Stimulated activated CD4-positive, alpha-beta T cell treated with anti-CD3 and anti-CD28 coated beads, TNF-alpha, amount 100 ng/mL, for 24 hours (primary cell): ENCODE measurements around the gene CAGE1.
"Not testable (repeated sequence)": the region's sequence is repeated elsewhere in the genome, so short reads cannot be mapped to it uniquely, and the experiment has no call there.

Source experiments
- DNase-seq, 3 experiments: peaks; one replicate each; pipeline ENCODE4 v3.0.0-alpha.2; 2020; ENCODE audit warnings: low read depth in 3 of 3

Gene CAGE1

DNA sequence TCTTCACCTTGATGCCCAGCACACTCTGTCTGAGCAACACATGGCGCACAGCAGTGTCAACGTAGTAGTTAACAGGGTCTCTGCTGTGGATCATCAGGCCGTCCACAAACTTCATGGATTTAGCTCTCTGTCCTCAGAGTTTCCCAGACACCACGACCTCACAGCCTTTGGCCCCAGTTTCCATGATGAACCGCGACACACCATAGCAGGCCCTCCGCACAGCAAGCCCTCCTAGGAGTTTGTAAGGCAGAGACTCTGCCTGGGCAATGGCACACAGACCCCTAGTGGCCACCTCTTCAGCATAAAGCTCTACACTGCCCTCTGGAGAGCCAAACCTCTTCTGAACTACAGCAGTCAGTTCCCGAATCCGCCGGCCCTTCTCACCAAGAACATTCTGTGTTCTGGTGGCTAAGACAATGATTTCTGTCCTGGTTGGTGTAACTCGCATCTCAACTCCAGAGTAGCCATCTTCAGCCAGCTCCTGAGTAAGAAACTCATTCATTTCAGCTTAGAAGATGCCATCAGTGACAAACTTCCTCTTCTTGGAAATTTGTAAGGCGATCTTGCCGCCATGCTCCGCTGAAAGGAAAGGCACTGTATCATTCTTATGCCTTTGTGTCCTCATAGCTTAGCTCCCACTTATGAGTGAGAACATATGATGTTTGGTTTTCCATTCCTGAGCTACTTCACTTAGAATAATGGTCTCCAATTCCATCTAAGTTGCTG is 50.4 kb downstream of the CAGE1 start:
- not testable (repeated sequence) for DNase-seq

DNA sequence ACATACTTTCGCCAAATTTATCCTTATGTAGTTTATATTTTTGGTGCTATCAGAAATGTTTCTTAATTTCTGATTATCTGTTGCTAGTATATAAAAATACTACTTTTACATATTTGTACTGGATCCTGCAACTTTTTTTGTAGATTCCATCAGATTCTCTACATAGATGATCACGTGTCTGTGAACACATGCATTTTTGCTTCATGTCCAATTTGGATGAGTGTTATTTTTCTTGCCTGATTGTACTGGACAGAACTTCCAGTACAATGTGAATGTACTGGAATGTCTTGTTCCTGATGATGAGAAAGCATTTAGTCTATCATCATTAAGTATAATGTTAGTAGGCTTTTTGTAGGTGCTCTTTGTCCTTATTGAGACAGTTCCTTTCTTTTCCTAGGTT is 51.5 kb downstream of the CAGE1 start:
- DNase-seq = no peak

DNA sequence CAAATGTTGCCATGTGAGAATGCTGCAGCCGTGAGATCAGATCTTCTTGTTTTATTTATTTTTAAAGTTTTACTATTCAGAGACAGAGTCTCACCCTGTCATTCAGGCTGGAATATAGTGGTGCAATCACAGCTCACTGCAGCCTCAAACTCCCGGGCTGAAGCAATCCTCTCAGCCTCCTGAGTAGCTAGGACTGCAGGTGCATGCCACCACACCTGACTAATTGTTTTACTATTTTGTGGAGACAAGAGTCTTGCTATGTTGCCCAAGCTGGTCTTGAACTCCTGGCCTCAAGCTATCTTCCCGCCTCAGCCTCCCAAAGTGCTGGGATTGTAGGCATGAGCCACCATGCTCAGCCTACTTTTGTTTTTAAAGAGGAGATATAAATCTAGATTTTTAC is 54.0 kb downstream of the CAGE1 start:
- no peak for DNase-seq

DNA sequence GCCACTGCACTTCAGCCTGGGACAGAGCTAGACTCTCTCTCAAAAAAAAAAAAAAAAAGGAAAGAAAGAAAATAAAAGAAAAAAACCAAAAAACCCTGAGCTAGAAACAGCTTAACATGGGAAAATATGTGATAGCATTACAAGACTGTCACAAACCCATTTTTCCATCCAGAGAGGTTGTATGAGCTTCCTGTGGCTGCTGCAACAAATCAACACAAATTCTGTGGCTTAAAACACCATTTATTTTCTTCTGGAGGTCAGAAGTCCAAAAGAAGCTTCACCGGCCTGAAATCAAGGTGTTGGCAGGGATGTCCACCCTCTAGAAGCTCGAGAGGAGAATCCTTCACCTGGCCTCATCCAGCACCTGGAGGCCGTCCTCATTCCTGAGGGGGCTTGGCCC is 54.9 kb downstream of the CAGE1 start:
- no peak for DNase-seq

DNA sequence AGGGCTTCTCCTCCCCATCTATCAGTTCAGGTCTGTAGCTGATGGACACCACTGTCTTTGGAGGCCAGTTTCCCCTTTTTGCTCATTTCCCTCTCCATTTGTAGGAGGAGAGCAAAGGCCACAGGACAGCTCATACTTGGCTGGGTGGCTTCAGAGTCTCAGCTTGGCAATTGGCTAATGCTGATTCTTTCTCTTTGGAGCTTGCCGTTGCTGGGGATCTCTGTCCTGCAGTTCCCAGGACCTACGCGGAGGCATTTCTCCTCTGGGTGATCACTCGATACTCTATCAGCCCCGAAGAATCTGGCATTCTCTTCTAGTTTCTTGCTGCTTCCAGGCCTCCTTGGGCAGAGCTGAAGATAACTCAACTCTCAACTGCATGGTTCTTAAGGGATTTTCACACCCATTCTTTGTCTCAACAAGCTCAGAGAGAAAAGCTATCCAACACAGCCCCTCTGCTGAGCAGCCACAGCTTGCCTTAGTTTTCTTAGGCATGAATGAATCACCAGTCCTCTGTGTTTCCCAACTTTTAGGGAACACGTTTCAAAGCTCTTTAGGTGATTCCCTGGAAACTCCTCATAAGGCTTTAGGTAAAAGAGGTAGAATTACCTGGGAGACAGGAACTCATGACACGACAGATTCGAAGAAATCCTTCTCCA is 57.3 kb downstream of the CAGE1 start:
- no peak for DNase-seq

DNA sequence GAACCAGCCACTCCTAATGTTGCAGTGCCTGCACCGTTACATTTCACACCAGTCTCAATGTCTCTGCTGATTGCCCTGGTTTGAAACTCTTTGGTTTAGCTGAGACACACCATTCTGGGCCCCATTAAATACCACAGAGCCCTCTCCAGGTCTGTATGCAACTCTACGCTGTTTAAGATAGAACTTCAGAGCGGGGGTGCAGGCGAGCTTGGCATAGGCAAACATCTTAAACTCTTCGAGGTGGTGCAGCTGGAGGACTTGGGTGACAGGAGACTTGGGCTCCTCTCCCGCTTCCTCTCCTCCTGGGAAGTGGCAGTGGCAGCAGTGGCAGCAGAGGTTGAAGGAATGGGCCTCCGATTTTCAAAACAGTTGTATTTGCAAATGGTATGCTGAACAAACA is 58.1 kb downstream of the CAGE1 start:
- DNase-seq = no peak

DNA sequence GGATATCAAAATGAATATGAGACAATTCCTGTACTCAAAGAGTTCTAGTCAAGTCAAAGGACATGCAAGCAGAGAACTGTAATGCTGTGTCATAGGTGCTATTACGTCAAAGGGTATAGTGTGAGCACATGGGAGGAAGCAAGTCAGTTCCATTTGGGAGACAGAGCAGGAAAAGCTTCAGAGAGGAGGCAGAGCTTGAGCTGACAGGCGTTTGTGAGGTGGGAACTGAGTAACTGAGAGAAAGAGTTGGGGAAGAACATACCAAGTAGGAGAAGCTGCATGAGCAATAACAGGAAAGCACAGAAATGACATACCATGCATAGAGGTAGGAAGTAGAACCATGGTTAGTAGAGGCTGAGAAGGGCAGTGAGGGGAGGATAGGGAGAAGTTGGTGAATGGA is 61.3 kb downstream of the CAGE1 start:
- DNase-seq = no peak

DNA sequence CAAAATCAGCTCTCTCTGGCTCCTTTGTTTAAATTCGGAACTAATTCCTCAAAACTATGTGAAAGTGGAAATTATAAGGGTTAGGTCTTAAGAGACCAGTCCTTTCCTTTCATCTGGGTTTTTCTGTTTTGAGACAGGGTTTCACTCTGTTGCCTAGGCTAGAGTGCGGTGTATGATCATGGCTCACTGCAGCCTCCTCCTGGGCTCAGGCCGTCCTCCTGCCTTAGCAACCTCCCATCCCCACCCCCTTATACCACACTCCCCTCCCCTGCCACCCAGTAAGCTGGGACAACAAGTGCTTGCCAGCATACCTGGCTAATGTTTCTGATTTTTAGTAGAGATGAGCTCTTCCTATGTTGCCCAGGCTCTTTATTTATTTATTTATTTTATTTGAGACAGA is 63.8 kb downstream of the CAGE1 start:
- no peak for DNase-seq

DNA sequence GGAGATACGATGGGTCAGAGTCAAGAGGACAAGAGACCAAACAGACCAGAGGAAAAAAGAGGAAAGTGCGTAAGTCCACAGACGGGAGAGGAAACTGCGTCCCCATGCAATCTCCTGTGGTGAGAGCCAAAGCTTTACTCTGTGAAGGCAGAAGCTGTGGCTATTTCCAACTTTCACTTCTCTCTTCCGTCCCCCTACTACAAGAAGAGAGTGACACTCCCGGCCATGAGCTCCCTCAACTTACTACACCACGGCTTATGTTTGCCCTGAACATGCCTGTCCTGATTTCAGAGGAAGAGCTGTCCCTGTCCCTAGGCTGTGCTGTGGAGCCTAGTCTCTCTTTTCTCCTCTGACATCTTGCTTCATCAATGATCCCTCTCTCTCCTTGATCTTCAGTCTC is 65.0 kb downstream of the CAGE1 start:
- DNase-seq = no peak

DNA sequence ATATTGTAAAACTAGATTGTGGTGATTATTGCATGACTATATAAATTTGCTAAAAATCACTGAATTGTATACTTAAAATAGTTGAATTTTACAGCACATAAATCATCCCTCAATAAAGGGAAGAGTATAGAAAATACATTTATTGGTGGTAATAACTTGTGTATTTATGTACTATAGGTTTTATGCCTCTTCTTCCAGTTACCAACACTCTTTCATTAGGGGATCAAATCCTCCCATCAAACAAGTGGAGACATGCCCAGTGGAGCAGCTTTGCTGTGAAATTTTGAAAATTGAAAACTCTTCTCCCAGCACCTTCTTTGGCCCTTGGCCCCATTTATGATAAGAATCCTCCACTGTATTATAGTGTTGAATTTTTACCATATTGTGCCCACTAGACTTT is 66.5 kb downstream of the CAGE1 start:
- DNase-seq = no peak

DNA sequence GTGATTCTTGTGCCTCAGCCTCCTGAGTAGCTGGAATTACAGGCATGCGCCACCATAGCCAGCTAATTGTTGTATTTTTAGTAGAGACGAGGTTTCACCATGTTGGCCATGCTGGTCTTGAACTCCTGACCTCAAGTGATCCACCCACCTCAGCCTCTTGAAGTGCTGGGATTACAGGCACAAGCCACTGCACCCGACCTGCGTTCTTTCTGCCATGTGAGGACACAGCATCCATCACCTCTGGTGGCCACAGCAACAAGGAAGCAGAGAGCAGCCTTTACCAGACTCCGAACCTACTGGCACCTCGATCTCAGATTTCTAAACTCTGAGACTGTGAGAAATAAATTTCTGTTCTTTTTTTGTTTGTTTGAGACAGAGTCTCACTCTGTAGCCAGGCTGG is 67.7 kb downstream of the CAGE1 start:
- DNase-seq = not testable (repeated sequence)

DNA sequence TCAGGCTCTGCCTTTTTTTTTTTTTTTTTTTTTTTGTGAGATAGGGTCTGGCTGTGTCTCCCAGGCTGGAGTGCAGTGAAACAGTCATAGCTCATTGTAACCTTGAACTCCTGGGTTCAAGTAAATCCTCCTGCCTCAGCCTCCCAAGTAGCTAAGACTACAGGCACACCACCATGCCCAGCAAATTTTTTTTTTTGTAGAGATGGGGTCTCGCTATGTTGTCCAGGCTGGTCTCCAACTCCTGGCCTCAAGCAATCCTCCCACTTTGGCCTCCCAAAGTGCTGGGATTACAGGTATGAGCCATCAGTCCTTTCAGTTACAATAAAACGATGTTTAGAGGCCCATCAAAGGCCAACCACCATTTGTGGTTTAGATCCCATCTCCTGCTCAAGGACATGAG is 70.1 kb downstream of the CAGE1 start:
- DNase-seq = not testable (repeated sequence)

DNA sequence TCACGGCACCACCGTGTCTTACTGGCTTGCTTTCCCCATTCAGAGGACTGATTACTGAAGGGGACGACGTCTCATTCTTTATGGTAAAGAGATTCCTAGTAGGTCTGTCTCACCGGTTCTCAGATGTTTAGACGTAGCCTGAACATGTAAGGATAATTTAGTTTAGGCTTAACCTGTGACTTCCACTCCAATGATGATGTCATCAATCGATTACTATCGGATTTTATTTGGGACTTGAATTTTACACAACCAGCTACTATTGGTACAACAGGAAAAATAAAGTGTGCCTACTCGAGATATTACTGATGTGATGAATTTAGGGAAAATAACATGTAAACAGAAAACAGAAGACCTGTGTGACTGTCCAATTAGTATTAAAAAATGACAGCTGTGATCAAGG is 72.0 kb downstream of the CAGE1 start:
- no peak for DNase-seq

DNA sequence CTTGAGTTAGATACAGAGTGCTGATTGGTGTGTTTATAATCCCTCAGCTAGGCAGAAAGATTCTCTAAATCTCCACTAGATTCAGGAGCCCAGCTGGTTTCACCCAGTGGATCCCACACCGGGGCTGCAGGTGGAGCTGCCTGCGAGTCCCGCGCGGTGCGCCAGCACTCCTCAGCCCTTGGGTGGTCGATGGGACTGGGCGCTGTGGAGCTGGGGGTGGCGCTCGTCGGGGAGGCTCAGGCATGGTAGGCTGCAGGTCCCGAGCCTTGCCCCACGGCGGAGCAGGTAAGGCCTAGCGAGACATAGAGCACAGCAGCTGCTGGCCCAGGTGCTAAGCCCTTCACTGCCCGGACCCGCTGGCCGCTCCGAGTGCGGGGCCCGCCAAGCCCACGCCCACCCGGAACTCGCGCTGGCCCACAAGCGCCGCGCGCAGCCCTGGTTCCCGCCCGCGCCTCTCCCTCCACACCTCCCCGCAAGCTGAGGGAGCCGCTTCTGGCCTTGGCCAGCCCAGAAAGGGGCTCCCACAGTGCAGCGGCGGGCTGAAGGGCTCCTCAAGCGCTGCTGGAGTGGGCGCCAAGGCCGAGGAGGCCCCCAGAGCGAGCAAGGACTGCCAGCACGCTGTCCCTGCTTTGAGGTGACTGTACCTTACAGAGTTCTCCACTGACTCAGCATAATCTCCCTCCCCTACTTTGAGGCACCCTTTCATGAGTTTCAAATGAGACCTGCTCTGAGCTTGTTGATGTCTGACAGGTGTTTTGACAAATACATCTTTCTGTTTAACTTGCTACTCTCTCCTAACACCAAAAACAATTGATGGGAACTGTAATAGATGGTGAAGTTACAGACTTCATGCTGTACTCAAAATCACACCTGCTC is 72.6 kb downstream of the CAGE1 start:
- no peak for DNase-seq

DNA sequence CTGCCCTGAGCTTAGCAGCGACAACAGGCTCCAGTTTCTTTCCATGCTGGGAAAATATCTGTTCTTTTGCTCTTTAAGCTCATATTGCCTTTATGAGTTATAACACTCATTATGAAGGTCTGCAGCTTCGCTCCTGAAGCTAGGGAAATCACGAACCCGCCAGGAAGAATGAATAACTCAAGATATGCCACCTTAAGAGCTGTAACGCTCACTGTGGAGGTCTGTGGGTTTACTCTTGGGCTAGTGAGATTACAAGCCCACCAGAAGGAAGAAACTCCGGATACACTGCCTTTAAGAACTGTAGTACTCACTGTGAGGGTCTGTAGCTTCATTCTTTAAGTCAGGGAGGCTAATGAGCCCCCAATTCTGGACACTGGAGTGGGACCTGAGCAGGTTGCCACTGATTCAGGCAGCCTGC is 73.6 kb downstream of the CAGE1 start:
- DNase-seq = no peak

DNA sequence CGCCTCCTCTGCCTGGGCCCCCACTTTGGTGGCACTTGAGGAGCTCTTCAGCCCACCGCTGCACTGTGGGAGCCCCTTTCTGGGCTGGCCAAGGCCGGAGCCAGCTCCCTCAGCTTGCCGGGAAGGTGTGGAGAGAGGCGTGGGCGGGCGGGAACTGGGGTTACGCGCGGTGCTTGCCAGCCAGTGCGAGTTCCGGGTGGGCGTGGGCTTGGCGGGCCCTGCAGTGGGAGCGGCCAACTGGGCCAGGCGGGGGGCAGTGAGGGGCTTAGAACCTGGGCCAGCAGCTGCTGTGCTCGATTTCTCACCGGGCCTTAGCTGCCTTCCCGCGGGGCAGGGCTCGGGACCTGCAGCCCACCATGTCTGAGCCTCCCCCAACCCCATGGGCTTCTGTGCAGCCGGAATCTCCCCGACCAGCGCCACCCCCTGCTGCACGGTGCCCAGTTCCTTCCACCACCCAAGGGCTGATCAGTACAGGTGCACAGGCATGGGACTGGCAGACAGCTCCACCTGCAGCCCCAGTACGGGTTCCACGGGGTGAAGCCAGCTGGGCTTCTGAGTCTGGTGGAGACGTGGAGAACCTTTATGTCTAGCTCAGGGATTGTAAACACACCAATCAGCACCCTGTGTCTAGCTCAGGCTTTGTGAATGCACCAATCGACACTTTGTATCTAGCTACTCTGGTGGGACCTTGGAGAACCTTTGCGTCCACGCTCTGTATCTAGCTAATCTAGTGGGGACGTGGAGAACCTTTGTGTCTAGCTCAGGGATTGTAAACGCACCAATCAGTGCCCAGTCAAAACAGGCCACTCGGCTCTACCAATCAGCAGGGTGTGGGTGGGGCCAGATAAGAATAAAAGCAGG is 74.2 kb downstream of the CAGE1 start:
- not testable (repeated sequence) for DNase-seq

DNA sequence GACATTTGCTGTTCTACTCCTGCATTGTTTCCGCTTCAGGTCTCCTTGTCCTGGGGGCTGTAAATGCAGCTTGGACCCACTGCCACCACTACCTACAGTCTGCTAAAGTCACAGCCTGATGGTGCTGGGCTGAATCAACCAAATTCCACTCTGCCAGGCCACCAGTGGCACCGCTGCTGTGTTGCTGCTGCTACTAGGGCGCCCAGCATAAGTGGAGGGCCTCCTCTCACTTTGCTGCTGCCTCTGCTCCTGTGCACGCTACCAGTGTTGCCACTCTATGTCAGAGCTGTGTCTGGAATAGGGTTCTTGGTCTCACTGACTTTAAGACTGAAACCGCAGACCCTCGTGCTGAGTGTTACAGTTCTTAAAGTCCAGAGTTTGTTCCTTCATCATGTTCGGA is 75.1 kb downstream of the CAGE1 start:
- no peak for DNase-seq

DNA sequence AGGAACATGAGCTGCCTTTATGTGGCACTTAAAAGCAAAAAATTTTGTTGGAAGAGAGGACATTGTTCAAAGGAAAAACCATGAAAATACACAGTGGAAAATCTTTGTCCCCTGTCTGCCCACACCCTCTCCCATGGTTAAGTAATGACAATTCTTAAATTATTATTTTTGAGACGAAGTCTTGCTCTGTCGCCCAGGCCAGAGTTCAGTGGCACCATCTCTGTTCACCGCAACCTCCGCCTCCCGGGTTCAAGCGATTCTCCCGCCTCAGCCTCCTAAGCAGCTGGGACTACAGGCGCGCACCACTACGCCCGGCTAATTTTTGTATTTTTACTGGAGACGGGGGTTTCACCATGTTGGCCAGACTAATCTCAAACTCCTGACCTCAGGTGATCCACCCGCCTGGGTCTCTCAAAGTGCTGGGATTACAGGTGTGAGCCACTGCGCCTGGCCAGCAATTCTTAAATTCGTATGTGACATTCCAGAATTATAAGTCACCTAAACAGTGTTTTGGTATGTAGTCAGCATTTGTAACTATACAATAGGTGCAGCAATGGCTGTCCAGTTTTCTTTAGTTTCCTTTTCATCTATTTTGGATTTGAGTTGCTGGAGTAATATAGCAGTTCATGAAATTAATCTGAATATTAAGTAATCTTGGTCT is 75.9 kb downstream of the CAGE1 start:
- no peak for DNase-seq

DNA sequence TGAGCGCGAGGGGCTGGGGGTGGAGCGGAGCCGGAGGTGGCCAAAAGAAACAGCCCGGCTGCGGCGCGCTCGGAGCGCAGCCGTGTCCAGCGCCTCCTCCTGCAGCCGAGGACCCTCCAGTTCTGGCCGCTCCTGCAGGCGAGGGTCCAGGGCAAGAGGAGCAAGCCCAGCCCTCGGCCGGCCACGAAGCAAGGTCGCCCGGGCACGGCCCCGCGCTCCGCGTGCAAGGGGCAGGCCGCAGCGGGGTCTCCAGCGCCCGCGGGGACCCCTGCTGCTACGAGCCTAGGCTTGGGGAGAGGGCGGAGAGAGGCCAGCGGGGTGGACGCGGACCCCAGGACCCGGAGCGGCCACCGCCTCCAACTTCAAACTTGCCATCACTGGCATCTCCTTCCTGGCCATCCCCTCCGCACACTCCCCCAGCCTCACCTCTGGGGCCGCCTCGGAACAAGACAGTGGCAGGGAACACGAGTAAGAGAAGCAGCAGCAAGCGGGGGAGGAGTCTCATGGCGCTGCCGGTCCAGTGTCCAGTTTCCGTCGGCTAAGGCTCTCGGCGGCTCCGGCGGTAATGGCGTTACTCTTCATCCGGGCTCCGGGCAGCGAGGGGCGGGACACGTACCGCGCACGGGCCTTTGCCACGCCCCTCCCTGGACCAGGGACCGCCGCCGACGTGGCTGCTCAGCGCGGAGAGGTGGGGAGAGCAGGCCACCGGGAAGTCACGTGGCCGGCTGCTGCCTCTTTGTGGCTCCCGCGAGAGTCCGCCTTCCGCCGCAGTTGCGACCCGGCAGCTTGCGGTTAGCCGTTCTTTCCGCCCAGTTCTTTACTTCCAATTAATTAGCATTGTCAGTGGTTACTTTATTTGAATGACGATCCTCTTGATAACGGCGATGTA is 76.7 kb downstream of the CAGE1 start, which contains the start of gene SSR1:
Gene SSR1 (minus strand): TSS at position 584 of the 889 bp plus-strand sequence. CDS start 79 bp downstream, at position 505.
- peak; percentile 88 to 95 (median 90) for DNase-seq
